GM19372 (cell line): ENCODE data around the gene RAD18.
A peak's percentile ranks its signal among the peaks of the same experiment; 100 is the strongest.

Source experiments
- ATAC-seq: cut with Tn5 transposase; IDR thresholded peaks from one replicate; pipeline ENCODE4 v1.9.1; 2021; ENCODE audit warnings: mild to moderate bottlenecking, low read depth, moderate library complexity; ENCODE audit not compliant: unreplicated experiment

Gene RAD18, protein sequence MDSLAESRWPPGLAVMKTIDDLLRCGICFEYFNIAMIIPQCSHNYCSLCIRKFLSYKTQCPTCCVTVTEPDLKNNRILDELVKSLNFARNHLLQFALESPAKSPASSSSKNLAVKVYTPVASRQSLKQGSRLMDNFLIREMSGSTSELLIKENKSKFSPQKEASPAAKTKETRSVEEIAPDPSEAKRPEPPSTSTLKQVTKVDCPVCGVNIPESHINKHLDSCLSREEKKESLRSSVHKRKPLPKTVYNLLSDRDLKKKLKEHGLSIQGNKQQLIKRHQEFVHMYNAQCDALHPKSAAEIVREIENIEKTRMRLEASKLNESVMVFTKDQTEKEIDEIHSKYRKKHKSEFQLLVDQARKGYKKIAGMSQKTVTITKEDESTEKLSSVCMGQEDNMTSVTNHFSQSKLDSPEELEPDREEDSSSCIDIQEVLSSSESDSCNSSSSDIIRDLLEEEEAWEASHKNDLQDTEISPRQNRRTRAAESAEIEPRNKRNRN

GRCh38 chr3:8963137-8963853 is at the start of gene RAD18:
Gene RAD18, minus strand, starts transcription at chr3:8963472. Its CDS starts 87 bp downstream, at chr3:8963385.
- peak; percentile 83 for ATAC-seq

DNA sequence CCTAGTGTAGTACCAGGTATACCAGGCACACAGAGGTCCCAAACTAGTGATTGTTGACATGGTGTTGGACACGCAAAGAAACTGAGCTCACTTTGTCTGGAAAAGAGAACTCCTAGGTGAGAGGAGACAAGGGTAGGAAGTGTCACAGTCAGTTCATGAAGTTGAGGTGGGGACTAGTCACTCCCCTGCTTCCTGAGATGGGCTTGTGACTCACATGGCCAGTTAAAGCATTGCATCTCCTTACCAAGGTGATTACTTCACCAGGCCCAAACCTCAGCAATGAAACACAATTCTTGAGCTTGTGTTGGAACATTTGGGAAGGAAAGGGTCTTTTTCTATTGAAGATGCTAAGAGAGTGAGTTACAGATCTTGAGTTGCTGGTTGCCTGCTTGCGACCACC is 49.2 kb upstream of the RAD18 start:
- no peak for ATAC-seq

GRCh38 chr3:9009976-9010545 is 46.8 kb upstream of the RAD18 start:
- ATAC-seq, result no peak

DNA sequence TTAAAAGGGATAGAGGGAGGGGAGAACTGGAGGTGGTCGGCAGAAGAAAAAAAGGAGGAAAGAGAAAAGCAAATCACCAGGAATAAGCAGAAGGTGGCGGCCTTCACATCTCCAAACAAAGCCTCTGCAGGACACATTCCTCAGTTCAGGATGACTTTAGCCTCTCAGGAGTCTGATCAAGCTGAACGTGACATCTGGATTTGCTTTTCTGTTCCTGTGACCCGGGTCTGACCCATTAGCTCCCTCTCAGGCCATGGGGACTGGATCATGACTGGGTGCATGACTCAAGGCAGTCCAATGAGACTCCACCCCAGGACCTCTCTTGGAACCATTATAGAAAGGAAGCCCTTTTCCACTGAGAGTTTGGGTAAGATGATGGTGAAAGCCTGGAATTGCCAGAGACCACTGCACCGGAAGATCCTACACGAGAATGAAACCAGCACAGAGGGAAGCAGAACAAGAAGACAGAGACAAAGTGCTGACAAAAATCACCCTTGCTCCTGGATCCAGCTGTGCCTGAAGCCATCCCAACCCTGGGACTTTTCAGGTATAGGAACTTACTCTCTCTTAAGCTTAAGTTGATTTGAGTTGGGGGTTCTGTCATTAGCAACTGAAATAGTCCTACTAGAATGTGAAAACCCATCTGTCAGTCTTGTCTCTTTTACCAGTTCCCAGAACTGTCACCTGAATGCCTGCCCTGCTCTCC is 45.4 kb upstream of the RAD18 start:
- ATAC-seq, result no peak

- ATAC-seq, result no peak
Observed at GRCh38 chr3:9007928-9008327, 44.7 kb upstream of the RAD18 start.

DNA sequence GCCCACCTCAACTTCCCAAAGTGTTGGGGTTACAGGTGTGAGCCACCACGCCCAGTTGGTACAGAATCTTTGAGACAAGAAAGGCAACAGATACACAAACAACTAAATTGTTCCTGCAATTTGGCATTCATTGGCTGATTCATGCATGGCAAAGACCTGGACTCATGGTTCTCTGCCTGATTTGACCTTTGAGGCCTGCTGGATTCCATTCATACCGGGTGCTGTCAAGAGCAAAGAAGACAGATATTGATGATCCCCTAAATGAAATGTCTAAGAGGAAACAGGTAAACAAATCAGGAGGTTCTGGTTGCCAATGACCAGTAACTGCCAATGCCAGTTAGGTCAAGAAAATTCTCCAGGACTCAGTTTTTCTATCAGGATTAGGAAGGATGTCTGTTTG is 43.9 kb upstream of the RAD18 start:
- ATAC-seq, result no peak

GRCh38 chr3:9000041-9000440 is 36.8 kb upstream of the RAD18 start:
- no peak for ATAC-seq

DNA sequence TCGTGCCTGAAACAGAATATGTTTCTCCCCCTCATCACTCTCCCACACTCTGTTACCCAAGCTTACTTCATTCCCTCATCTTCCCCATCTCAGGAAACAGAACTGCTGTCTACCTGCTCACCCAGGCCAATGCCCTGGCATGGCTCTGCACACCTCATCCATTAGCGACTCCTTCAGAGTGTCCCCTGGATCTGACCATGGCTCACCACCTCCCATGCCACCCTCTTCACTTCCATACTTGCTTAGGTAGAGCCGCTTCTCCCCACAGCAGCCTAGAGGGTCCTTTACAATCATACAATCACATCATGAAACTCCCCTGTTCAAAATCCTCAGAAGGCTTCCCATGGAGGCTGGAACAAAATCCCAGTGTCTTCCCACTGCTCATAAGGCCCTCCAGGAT is 33.9 kb upstream of the RAD18 start:
- no peak for ATAC-seq

- ATAC-seq, result no peak
Observed at GRCh38 chr3:8996681-8997121, 33.4 kb upstream of the RAD18 start.

- ATAC-seq, result no peak
Observed at GRCh38 chr3:8996216-8996615, 32.9 kb upstream of the RAD18 start.

- no peak for ATAC-seq
Observed at GRCh38 chr3:8994226-8994625, 31.0 kb upstream of the RAD18 start.

GRCh38 chr3:8993331-8993730 is 30.1 kb upstream of the RAD18 start:
- ATAC-seq, result no peak

DNA sequence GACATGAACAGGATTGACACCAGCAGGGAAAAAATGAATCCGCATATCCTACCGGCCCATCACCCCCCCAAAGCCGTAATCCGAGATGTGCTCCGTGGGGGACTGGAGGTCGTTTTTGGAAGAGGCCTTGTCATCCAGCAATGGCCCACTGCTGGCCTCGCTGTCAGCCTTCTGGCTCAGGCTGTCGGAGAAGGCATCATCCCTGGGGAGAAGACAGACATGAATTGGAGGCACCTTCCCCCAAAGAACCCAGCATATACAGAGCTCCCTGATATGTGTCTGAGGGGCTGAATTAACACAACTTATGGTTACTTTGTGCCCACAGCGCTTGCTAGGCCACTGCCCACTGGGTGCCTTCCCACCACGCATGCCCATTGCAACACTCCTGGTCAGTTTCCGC is 29.6 kb upstream of the RAD18 start:
- no peak for ATAC-seq

DNA sequence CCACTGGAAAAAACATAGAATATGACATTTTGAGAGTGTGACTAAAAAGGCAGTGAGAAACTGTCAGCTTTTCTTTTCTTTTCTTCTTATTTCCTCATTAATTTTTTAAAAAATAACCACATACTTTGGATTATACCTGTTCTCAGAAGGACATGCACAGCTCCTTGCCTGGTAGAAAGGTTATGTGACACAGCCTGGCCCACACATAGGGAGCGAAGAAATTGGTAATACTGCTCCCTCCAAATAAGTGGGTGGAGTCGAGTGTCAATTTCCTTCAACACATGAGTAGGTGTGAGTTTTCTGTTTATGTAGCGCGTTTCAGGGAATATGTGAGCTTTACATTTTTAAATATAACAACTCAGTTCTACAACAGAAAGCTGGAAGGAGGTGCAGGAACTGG is 28.9 kb upstream of the RAD18 start:
- ATAC-seq, result no peak

DNA sequence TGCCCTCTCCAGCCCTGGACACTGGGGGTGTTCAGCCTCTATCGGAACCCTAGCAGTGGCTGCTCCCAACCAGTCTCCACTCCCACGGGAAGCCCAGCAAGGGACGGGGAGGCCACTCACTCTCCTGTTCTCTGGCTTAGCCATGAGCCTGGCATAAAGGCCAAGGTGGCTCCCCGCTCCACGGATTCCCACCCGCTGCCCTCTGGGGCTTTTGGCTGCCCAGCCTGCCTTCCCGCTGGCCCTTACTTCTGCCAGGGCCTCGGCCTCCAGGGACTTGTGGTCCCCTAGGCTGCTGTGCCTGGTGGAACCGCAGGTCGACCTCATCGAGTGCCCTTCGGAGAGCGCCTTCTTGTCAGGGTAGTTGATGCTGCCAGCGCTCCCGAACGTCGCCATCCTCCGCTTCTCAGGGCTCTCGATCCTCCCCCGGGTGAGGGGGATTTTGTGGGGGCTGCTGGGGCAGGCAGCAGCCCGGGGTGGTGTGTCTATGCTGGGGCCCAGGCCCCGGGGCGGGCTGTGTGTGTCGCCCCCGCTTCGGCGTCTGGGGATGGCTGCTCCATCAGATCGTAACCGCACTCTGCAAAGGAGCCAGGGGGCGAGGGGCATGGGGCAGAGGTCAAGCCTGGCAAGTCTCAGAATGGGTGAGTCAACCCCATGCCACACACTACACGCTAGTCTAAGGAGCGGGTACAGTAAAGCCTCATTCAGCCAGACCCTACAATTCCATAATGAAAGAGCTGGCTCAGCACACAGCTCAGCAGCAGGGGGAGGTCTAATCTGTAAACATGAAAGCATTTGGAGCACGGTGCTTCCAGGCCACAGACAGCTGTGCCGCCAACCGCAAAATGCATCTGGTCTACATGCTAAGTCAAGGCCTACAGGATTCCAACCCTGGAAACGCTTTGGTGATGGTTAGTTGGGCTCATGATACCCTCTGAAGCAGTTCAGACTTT is 27.3 kb upstream of the RAD18 start:
- no peak for ATAC-seq

DNA sequence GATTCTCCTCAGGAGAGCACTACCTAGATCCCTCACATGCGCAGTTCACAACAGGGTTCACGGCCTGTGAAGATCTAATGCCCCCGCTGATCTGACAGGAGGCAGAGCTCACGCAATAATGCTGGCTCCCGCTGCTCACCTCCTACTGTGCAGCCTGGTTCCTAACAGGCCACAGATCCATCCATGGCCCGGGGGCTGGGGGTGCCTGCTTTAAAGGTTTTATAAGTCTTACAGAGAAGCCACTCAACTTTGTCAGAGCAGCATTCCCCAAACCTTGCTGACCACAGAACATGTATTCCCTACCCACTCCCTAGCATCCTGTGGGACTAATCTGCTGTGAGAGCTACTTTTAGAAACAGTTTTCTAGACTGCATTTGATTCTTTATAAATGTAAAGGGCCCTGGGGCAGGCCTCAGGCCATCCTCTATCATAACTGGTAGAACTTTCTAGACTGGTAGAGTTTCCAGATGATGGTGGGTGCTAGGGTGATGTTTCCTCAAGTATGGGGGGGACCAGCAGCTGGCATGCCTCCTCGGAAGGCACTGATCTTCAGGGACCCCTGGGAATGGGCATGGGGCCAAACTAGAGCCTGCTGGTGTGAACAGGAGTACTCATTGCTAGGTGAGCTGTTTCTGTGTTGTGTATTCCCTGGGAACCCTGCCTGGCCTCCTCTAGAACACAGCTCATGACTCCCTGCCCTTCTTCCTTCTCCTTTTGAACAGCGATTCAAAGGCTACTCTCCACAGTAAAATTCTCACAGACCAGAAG is 25.7 kb upstream of the RAD18 start:
- no peak for ATAC-seq

DNA sequence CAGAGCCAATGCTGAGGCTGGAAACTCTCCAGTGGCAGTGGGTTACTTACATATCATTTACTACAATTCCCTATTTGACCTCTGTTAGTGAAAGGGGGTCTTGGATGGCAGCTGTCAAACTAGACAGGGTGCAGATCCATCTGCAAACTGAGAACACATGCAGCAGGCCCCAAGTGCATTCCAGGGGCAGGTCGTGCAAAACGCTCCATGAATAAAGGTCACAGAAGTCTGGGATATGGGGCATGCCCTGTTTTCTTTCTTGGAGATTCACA is 25.0 kb upstream of the RAD18 start:
- no peak for ATAC-seq

DNA sequence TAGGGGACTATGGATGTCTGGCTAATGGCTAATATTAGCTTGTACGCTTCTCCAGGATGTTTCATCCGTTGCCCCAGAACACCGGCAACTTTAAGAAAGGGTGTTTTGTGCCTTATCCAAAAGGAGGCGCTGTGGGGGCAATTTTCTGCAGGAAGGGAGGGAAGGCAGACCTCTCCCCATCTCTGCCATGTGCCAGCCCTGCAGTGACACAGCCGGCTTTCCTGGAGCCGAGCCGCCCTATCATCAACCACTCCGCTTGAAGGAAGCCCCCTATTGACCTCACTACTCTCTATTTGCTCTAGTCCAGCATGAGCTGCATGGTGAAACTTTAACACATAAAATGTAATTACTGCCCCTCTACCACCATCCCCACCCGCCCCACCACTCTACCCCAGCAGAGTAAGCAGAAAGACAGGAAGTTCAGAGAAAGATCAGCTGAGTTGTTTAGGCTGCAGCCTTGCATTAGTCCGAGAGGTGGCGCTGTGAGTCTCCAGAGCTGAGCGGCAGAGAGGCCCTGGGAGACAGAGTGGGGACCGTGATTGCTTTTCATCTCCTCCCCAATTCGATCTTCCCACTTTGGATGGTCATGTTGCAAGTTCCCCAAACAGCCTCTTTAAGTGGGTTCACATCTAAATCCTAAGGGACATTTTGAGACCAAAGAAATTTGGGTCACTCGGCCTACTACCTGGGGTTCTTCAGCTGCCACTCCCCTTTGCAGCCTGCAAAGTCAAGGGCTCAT is 24.5 kb upstream of the RAD18 start:
- peak; percentile 82 for ATAC-seq

DNA sequence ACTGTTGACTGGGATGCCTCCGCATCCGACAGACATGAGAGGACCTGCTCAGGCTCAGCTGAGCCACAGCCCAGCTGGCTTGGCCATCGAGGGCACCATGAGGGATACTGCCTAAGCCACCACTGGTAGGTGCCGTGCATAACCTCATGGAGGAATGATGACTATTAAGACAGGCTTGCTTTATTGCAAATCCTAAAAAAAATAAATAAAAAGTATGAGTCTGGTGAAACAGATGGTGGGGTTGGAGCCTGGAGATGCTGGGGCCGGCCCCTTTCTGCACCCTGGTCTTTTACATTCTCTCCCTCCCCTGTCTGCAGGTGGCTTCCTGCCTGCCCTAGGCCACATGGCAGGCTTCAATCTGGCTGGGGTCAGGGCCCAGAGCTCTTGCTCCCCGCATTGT is 24.0 kb upstream of the RAD18 start:
- no peak for ATAC-seq
